ENCODE measurements around the gene CLSTN2.

GRCh38 chr3:140296796-140297352 lies 361.9 kb downstream of the CLSTN2 start:
- TF ChIP-seq POLR2A (IDR thresholded peaks at IDR 0.05) (no peak), CTCF (IDR thresholded peaks at IDR 0.05) (no peak)

Measured in prostate gland (tissue), 2 donors.